CD4-positive, alpha-beta T cell (primary cell): ENCODE measurements around the gene SND1. TPM values are rescaled to one million over a fixed set of nuclear protein-coding genes. Genes with fewer than 3 reads are reported as not detected.

Source experiments
- ATAC-seq: fragments of 200-7000 bp; cut with Tn5 transposase; one replicate; pipeline ENCODE4 v1.10.0; 2022; ENCODE audit warnings: mild to moderate bottlenecking; ENCODE audit not compliant: poor library complexity
- CTCF ChIA-PET: fragments of 350-600 bp; sonication (Branson Sonifier 250); formaldehyde crosslinking; loops from one replicate; lab custom pipeline; 2021; ENCODE audit warnings: antibody characterized with exemption, inconsistent platforms; lab: Charles Lee
- POLR2A ChIA-PET: fragments of 350-600 bp; sonication (Branson Sonifier 250); formaldehyde crosslinking; loops from one replicate; lab custom pipeline; 2021; ENCODE audit warnings: antibody characterized with exemption, inconsistent platforms; lab: Charles Lee
- DNase-seq, 14 experiments: peaks; one replicate each; pipeline ENCODE4 v3.0.0-alpha.2; 2013 to 2020; ENCODE audit warnings: mixed read lengths in 2 of 14
- H3K27ac ChIP-seq, 2 donors: one replicate each; pipeline versions ENCODE4 v1.5.1 to v1.7.0; 2013; ENCODE audit warnings: low read length in 2 of 2, low read depth in 1 of 2, mild to moderate bottlenecking in 1 of 2
- H3K27me3 ChIP-seq, 2 experiments: 1 replicate in 1 of 2; 2 replicates in 1 of 2; pipeline versions ENCODE4 v1.6.1 to v1.7.0; 2013; ENCODE audit warnings: low read length in 2 of 2, control low read depth in 1 of 2, mild to moderate bottlenecking in 1 of 2, moderate library complexity in 1 of 2; ENCODE audit not compliant: insufficient read depth in 2 of 2, control insufficient read depth in 1 of 2
- H3K36me3 ChIP-seq: one replicate; pipeline ENCODE4 v1.6.1; 2013; ENCODE audit warnings: low read length, control low read depth; ENCODE audit not compliant: insufficient read depth
- H3K4me1 ChIP-seq: one replicate; pipeline ENCODE4 v1.6.1; 2013; ENCODE audit warnings: low read length, control low read depth; ENCODE audit not compliant: insufficient read depth
- H3K4me3 ChIP-seq: one replicate; pipeline ENCODE4 v1.5.1; 2013; ENCODE audit warnings: mild to moderate bottlenecking, low read length, moderate library complexity
- H3K9me3 ChIP-seq, 2 experiments: 1 replicate in 1 of 2; 2 replicates in 1 of 2; pipeline versions ENCODE4 v1.6.1 to v1.7.0; 2013; ENCODE audit warnings: low read length in 2 of 2, mild to moderate bottlenecking in 2 of 2, control low read depth in 1 of 2, moderate library complexity in 1 of 2; ENCODE audit not compliant: control insufficient read depth in 1 of 2, insufficient read depth in 1 of 2
- H3K27ac Mint-ChIP-seq: one replicate; pipeline ENCODE4 v1.8.0; 2020; ENCODE audit warnings: mixed read lengths
- H3K27me3 Mint-ChIP-seq: one replicate; pipeline ENCODE4 v1.8.0; 2021; ENCODE audit warnings: mixed read lengths
- H3K36me3 Mint-ChIP-seq: one replicate; pipeline ENCODE4 v1.8.0; 2021; ENCODE audit warnings: low read depth, mixed read lengths
- H3K4me1 Mint-ChIP-seq: one replicate; pipeline ENCODE4 v1.8.0; 2021; ENCODE audit warnings: low read depth, mixed read lengths
- H3K4me3 Mint-ChIP-seq: one replicate; pipeline ENCODE4 v1.8.0; 2020; ENCODE audit warnings: mild to moderate bottlenecking, mixed read lengths
- H3K9me3 Mint-ChIP-seq: one replicate; pipeline ENCODE4 v1.8.0; 2020; ENCODE audit warnings: mixed read lengths
- intact Hi-C, 2 experiments: fragments of 100-400 bp; cut with DNase I in 1 of 2; cut with micrococcal nuclease in 1 of 2; formaldehyde crosslinking; loops; one replicate each; pipeline versions ENCODE4 v1.15.1 to v1.9.0; 2023 to 2025; cut with DNase I, micrococcal nuclease
- total RNA-seq, 174 experiments: library from RNA in 2 of 174; stranded (reverse) in 2 of 174; gene quantifications; one replicate each; pipeline ENCODE4 v1.2.3 and lab custom pipeline; 2021 to 2026
- TF ChIP-seq, protein P1 (sequence below): fragments of 200-600 bp; IDR thresholded peaks from one replicate; pipeline ENCODE4 v1.8.0; 2022; ENCODE audit warnings: antibody characterized with exemption, mild to moderate bottlenecking

SND1 gene
- total RNA-seq, 2 experiments from 2014 or later = 104 to 113 TPM

DNA sequence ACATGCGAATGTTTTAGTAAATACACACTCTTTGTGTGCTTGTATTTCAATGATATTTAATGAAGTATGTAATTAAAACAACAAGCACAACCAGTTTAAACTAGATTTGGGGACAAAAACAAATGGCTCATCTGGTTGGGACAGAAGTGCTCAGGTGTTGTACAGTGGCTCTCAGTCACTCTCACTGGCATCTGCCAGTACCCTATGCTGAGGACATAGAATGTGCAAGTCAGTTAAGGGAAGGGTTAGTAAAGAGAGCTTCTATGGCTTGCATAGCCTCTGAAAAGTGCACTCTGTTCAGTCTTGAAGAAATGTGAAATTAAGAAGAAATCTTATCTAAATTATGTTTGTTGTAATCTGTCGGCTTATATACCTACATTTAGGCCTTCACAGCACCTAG lies 196.2 kb downstream of the SND1 start:
- intact Hi-C loops = no loop called here
- Mint-ChIP-seq H3K36me3 (peaks cover 60% of the 10 kb centered on the region), H3K4me3 (no peak overlapping the region), H3K27ac (no peak overlapping the region), H3K4me1 (peaks cover 4% of the 10 kb centered on the region), H3K27me3 (no peaks in the 10 kb centered on the region), H3K9me3 (no peaks in the 10 kb centered on the region)
- Histone ChIP-seq H3K4me1 (no peaks in the 10 kb centered on the region), H3K36me3 (peaks cover 24% of the 10 kb centered on the region), H3K4me3 (no peak overlapping the region), H3K27me3 (no peaks in the 10 kb centered on the region), H3K27ac (no peak overlapping the region), H3K9me3 (no peaks in the 10 kb centered on the region)
- ChIA-PET POLR2A (interaction anchor here (0.6 kb wide), 1 partner anchor 11 kb away, joined by 3 read pairs; no protein-coding TSS in a partner anchor), CTCF (no interaction called here)
- TF ChIP-seq, protein P1, sequence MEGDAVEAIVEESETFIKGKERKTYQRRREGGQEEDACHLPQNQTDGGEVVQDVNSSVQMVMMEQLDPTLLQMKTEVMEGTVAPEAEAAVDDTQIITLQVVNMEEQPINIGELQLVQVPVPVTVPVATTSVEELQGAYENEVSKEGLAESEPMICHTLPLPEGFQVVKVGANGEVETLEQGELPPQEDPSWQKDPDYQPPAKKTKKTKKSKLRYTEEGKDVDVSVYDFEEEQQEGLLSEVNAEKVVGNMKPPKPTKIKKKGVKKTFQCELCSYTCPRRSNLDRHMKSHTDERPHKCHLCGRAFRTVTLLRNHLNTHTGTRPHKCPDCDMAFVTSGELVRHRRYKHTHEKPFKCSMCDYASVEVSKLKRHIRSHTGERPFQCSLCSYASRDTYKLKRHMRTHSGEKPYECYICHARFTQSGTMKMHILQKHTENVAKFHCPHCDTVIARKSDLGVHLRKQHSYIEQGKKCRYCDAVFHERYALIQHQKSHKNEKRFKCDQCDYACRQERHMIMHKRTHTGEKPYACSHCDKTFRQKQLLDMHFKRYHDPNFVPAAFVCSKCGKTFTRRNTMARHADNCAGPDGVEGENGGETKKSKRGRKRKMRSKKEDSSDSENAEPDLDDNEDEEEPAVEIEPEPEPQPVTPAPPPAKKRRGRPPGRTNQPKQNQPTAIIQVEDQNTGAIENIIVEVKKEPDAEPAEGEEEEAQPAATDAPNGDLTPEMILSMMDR = no peak
- ATAC-seq (no peak), DNase-seq (no peak)

- DNase-seq = no peak
- POLR2A ChIA-PET = no interaction called here
- ATAC-seq = no peak
- TF ChIP-seq, protein P1 = no peak
- Histone ChIP-seq H3K27me3 (no peaks in the 10 kb centered on the region), H3K4me1 (no peaks in the 10 kb centered on the region), H3K4me3 (no peak overlapping the region), H3K9me3 (no peaks in the 10 kb centered on the region), H3K27ac (no peak overlapping the region), H3K36me3 (peaks cover 15% of the 10 kb centered on the region)
- Mint-ChIP-seq H3K9me3 (no peaks in the 10 kb centered on the region), H3K4me3 (no peak overlapping the region), H3K27ac (no peak overlapping the region), H3K27me3 (peaks cover 2% of the 10 kb centered on the region), H3K4me1 (peaks cover 11% of the 10 kb centered on the region), H3K36me3 (peaks cover 41% of the 10 kb centered on the region)
- CTCF ChIA-PET = no interaction called here
- intact Hi-C loops = no loop called here
Measured at GRCh38 chr7:127850195-127850594, 198.2 kb downstream of the SND1 start.

DNA sequence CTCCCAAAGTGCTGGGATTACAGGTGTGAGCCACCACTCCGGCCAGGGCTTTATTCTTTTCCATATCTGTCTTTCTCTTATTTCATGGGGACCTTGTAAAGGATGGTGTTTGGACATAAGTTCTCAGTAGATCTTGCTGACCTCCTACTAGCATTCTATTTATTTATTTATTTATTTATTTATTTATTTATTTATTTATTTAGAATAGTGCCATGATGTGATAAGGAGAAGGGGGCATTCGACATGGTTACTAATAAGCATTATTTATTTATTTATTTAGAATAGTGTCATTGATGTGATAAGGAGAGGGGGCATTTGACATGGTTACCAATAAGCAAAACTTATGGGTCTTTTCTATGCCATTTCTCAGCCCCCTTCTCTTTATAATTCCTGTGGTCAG lies 202.4 kb downstream of the SND1 start:
- Histone ChIP-seq H3K27me3 (peaks cover 0 to 8% of the 10 kb centered on the region in 2 experiments), H3K27ac (no peak overlapping the region), H3K4me1 (peaks cover 26% of the 10 kb centered on the region), H3K4me3 (no peak overlapping the region), H3K9me3 (no peaks in the 10 kb centered on the region), H3K36me3 (peaks cover 1% of the 10 kb centered on the region)
- ATAC-seq (no peak), DNase-seq (no peak)
- H3K4me1 Mint-ChIP-seq = peaks cover 45% of the 10 kb centered on the region
- intact Hi-C loops = no loop called here
- no peak overlapping the region for H3K4me3 Mint-ChIP-seq
- peaks cover 19% of the 10 kb centered on the region for H3K36me3 Mint-ChIP-seq
- no peak overlapping the region for H3K27ac Mint-ChIP-seq
- H3K27me3 Mint-ChIP-seq = peaks cover 35% of the 10 kb centered on the region
- ChIA-PET CTCF (no interaction called here), POLR2A (no interaction called here)
- TF ChIP-seq, protein P1 = no peak
- H3K9me3 Mint-ChIP-seq = no peaks in the 10 kb centered on the region
